Activated T-helper 9 cell treated with anti-CD3 and anti-CD28 coated beads, Interleukin-2, amount 50 U/mL, for 16 hours (primary cell): ENCODE data around the gene NLRC5.
"Not testable (repeated sequence)": the region's sequence is repeated elsewhere in the genome, so short reads cannot be mapped to it uniquely, and the experiment has no call there.

Experiments
- DNase-seq: peaks from one replicate; pipeline ENCODE4 v3.0.0-alpha.2; 2020; ENCODE audit warnings: low read depth

Gene NLRC5

DNA sequence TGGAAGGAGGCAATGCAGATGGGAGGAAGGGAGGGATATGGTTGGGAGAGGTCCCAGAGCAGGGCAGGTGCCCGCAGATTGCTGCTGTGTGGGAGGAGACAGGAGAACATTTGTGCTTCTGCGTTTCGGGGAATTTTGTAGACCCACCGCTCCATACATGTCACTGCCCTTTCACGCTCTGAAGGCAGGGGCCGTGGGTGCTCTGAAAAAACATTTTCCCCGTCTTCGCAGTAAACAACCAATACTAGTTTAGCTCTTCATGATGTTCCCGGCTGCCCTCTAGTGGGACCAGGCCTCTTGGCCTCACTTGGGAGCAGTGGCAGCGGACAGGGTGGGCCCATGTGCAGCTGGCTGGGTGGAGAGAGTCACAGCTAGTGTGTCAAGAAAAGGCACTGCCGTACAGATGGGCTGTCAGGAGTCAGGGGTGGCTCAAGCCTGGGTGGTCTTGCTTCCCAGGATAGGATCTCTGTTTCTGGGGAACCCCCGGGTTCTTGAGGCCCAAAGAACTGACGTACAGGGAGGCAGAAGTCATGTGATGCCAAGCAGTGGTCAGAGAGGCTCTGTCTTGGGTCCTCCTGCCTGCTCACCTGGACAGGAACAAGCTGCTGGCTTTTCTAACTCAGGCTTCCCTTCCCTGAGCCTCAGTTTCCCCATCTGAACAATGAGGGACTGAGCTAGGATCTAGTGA lies 56.5 kb downstream of the NLRC5 start:
- no peak for DNase-seq

DNA sequence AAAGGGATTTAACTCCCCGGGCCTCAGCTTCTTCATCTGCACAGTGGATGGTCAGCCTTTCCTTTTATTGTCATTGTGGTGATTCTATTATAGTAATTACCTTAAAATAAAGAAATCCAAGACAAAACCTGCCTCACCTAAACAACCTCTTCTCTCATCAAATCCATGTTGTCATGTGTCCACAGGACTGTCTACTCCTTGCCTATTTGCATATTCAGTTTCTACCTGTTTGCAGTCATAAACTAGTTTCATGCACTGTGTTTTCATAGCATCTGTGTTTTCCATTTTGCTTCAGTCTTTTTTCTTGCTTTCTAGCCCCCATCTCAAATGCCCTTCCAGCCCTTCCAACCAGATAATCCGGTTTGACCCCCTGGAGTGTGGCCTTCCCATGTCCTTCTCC lies 58.7 kb downstream of the NLRC5 start:
- DNase-seq, result no peak

DNA sequence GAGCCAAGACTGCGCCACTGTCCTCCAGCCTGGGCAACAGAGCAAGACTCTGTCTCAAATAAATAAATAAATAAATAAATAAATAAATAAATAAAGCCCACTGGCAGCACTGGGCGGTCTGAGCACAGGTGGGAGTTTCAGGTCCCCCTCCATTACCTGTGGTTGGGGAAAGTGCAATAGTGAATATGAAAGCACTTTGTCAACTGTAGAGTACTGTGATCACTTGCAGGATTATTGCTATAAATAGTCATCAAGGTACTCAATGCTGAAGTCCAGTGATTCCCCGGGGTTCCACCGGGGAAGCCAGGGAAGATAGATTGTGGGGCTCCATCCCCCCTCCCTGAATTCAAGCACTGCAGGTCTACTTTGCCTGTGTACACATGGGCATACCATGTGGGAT lies 60.3 kb downstream of the NLRC5 start:
- DNase-seq, result no peak

DNA sequence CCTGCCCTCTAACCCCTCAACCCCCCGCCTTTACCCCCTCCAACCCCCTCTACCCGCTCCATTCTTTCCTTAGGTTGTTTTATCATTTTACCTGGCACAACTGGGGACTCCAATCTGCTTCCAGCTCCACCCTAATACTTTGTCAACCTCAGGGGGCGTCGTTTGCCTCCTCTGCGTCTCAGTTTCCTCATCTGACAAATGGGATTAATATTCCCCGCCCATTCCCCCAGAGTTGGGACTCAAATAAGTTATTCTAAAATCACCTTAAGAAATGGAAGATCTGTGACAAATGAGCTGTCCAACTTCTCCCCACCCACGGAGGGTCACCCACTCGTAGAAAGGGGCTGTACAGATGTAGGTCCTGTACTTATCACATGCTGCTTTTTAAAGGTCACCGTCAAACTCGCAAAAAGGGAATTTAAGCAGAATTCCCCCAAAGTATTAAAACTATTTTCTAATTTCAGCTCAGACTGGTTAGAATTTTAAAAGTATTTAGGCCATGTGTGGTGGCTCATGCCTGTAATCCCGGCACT lies 62.4 kb downstream of the NLRC5 start:
- DNase-seq, result no peak

DNA sequence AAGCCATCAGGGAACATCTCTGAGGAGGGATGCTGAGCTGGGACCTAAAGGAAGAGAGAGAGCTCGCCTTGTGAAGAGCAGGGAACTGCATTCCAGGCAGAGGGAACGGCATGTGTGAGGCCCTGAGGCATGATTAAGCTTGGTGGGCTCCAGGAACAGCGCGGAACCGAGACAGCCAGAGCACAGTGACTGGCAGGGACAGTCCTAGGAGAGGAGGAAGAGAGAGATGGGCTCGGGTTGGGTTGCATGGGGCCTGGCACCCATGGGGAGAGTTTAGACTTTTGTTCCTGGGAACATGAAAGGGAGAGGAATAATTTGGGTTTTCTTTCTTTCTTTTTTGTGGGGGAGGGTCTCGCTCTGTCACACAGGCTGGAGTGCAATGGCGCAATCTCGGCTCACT lies 63.8 kb downstream of the NLRC5 start:
- no peak for DNase-seq

DNA sequence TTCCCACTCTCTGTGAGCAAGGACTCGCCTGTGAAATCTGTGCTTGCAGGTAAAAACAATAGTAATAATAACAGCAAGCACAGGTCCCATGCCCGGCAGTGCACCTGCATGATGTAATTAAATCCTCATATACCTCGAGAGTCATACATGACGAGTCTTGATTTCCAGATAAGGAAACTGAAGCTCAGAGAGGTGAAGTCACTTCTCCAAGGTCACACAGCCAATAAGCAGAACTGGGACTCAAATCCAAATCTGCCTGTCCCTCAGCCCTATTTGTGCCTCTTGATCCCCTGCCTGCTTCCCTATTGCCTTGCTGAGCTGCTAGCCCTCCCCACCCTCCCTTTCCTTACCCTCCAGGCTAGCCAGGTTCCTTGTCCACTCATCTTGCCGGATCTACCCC lies 65.0 kb downstream of the NLRC5 start:
- DNase-seq, result no peak

DNA sequence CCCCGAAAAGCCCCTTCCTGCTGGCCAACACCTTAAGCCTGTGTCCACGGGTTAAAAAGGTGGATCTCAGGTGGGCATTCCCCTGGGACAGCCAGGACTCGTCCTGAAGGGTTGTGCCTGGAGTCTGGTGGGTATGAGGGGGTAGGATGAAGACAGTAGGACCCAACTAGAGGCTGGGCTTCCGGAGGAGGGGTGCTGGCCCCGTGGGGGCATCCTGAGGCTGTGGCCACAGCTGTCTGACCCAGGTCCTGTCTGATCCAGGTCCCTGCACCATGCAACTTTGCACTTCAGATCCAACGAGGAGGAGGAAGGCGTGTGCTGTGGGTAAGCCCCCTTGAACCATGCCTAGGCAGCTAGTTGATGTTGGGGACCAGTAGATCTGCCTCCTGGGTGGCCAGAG lies 65.4 kb downstream of the NLRC5 start:
- no peak for DNase-seq

DNA sequence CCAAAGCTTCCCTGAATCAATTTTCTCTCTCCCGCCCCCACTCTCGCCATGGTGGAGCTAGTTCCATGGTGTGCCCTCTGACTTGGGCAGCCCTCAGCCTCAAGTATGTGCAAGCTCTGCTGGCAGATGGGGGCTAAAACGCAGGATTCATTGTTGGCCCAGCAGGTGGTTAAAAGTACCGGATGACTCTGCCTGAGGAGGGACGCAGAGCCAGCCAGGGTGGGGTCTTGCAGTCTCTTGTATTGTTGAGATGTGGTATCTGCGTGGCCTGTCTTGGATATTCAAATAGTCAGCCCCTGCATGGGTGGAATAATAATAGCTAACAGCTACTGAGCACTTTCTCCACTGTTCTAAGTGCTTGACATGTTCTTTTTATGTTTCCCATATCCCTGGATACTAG lies 66.3 kb downstream of the NLRC5 start:
- DNase-seq, result no peak

DNA sequence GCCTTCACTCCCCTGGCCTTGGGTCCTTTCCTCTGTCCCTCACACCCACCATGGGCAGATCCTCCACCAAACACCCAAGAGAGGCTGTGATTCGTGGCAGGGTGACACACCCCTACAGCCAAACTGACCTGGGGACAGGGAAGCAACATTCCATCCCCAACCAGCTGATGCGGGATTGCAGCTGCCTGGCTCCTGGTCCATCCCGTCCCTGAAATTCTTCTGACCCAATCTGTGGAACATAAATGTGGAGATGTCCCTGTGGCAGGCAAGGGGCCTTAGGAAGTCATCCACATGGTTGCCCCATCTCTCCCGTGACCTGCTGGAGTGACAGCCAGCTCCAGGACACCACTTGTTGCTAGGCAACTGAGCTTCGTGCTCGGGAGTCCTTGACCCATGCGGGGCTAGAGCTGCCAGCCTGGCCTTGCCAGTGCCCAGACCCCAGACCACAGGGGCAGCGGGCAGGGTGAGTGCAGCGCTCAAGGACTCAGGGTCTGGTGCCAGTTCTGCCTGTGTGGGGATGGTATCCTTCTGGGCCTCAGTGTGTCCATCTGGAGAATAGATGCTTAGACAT lies 69.0 kb downstream of the NLRC5 start:
- DNase-seq, result no peak

DNA sequence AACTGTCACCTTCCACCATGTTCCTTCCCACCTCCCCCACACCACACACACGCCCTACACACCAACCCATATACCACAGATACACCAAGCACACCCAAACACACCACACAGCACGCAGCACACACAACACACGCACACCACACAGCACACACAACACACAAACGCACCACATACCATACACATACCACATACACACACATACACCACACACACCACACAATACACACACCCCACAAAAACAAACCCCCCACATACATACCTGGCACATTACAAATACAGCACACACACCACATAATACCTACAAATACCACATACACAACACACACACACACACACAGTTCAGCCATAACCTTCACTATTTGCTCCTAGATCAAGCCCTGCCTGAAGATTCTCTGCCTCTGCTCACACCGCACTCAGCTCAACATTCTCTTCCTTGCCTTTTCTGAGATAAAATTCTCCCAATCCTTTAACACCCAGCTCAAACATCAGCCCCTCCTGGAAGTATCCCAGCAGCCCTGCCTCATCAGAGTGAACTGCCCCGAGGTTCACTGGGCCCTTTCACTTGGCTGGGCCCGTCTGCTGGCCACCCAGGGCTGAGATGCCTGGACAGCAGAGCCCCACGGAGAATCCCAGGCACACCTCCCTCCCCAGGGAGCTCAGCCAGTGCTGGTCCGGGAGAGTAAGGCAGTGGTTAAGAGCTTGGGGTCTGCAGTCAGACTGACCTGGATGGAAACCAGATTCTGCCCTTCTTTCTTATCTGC lies 71.1 kb downstream of the NLRC5 start:
- DNase-seq, result no peak

DNA sequence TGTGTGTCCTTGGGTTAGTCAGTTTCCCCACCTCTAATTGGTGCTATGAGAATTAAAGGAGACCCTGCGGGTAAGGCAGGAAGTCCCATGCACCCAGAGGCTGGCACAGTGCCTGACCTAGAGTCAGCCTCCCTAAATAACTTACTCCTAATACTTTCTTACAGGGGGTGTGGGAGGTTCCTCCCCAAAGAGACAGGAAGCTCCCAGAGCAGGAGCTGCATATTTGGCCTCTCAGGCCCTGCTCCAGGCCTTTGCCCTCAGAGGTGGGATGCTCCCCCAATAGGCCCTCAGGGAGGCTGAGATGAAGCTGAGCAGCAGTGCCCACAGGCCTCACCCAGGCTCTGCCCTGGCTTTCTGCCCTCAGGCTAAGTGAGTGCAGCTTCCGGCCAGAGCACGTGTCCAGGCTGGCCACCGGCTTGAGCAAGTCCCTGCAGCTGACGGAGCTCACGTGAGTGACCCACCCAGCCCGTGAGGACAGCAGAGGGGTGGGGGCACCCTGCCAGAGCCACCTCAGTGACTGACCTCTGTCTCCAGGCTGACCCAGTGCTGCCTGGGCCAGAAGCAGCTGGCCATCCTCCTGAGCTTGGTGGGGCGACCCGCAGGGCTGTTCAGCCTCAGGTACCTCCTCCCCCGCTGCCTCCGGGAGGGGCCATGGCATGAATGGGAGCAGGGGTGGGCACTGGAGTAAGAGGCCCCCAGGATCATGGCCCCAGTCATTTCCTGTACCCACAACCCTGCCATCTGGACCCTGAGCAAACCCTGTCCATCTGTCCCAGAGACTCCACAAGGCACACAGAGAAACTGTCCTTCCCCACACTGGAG lies 71.9 kb downstream of the NLRC5 start:
- no peak for DNase-seq

DNA sequence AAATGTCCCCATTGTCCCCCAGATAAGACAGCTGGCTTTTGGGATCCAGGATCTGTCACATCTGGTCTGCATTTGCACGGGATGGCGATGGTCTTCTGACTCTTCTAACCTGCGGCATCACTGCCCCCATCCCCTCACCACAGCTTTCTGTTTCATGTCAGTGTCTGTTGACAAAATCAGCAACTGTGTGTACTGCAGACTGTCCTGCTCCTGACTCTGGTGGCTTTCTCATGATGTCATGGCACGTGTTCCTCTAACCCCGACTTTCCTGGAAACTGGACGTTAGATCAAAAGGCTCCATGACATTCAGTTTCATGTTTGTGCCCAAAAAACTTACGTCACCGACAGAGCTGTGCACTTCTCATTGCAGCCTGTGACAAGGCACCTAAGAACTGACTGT lies 73.0 kb downstream of the NLRC5 start:
- no peak for DNase-seq

DNA sequence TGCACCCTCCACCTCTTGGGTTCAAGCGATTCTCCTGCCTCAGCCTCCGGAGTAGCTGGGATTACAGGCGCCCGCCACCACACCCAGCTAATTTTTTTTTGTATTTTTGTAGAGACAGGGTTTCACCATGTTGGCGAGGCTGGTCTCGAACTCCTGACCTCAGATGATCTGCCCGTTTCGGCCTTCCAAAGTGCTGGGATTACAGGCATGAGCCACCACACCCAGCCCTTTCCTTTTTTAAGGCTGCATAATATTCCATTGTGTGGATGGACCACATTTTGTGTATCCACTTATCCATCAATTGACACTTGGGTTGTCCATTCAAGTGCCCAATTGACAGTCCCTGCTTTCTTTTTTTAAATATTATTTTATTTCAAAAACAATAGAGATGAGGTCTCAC lies 73.8 kb downstream of the NLRC5 start:
- DNase-seq, result not testable (repeated sequence)

DNA sequence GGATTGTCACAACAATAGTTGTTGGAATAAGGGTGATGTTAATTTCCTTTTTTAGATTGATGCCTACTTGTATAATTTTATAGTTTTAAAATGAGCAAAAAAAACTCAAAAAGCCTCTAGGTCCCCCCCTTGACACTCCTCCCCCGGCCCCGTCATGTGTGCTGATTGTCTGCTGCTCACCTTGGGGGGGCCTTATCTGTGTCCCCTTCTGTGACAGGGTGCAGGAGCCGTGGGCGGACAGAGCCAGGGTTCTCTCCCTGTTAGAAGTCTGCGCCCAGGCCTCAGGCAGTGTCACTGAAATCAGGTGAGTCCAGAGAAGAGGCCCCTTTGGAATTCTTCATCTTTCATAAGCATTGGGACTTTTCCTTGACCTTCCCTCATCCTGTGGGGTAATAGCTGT lies 75.6 kb downstream of the NLRC5 start:
- DNase-seq, result no peak

DNA sequence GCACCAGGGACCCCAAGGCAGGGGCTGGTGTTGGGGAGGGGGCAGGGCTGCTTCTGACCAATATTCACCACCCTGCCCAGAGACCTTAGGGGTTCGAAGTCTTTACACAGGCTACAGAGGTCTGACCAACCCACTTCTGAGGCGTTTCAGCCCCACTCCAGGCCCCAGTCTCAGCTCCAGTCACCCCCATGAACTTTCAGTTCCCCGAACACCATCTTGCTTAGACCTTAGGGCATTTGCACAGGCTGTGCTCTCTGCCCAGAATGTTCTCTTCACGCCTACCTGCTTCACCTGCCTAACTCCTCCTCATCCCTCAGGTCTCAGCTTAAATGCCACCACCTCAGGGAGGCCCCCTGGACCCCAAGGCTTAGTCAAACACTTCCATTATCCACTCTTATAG lies 77.3 kb downstream of the NLRC5 start:
- DNase-seq, result no peak

DNA sequence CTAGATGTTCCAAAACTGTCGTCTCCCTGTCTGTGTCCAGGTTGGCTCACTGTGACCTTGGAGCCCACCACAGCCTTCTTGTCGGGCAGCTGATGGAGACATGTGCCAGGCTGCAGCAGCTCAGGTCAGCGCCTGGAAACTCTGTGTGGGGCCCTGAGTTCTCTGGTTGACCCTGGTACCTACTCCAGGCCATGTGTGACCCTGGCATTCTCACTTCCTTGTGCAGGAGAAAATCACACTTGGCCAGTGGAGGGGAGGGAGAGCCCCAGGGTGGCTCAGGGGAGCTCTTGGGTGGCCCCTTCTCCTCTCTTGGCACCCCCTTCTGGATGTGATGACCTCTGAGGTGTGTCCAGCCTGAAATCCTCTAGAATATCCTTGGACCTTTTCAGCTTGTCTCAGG lies 78.0 kb downstream of the NLRC5 start:
- DNase-seq, result no peak

DNA sequence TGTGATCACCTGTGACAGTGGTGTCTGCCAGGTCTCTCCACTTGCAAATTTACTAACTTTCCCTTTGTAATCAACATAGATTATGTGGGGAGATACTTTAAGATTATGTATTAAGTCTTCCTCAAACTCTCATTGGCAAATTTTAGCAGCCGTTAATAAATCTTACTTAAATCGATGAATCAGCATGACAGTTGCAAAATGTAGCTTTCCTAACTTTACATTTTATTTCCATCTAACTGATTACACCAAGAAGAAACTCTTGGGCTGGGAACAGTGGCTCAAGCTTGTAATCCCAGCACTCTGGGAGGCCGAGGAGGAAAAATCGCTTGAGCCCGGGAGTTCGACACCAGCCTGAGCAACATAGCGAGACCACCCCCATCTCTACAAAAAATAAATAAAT lies 79.7 kb downstream of the NLRC5 start:
- DNase-seq, result no peak

DNA sequence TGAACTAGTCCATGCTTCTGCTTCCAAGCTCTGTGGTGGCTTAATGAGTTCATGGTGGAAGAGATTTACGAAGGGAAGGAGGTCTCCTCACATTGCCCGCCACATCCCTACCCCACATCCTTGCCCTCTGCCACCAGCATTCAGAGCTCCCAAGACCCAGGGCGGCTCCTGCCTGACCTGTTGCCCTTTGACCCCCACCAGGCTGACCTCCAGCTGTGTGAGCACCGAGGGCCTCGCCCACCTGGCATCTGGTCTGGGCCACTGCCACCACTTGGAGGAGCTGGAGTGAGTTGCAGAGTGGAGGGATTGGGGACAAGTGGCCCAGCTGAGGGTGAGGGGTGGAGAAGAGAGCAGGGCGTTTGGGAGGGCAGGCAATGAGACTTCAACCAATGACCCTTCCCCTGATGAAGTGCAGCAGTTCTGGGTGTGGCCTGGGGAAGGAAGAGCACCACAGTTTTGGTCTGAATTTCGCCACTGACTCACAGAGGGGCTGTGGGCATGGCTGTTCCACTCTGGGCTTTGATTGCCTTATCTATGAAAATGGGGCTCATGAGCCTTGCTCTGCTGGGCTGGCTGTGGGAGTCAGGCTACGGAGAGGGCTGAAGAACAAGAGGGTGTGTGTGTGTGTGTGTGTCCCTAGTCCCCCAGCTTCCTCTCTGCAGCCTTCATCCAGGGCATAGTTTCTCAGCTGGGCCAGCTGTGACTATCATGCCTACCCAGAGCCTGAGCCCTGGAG lies 80.4 kb downstream of the NLRC5 start:
- no peak for DNase-seq

DNA sequence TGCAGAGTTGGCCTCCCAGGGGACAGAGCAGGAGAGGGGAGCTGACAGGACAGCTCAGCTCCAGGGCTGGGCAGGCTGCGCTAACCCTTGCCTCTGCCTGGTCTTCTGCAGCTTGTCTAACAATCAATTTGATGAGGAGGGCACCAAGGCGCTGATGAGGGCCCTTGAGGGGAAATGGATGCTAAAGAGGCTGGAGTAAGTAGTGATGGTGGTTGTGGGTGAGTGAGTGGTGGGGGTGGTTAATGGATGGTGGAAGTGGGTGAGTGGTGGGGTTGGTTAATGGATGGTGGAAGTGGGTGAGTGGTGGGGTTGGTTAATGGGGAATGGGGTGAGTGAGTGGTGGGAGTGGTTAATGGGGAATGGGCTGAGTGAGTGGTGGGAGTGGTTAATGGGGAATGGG lies 81.1 kb downstream of the NLRC5 start:
- DNase-seq, result no peak

DNA sequence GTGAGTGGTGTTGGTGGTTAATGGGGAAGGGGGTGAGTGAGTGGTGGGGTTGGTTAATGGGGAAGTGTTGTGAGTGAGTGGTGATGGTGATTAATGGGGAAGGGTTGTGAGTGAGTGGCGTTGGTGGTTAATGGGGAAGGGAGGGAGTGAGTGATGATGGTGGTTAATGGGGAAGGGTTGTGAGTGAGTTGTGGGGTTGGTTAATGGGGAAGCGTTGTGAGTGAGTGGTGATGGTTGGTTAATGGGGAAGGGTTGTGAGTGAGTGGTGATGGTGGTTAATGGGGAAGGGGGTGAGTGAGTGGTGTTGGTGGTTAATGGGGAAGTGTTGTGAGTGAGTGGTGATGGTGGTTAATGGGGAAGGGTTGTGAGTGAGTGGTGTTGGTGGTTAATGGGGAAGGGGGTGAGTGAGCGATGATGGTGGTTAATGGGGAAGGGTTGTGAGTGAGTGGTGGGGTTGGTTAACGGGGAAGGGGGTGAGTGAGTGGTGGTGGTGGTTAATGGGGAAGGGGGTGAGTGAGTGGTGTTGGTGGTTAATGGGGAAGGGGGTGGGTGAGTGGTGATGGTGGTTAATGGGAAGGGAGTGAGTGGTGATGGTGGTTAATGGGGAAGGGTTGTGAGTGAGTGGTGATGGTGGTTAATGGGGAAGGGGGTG lies 81.8 kb downstream of the NLRC5 start:
- DNase-seq, result not testable (repeated sequence)
